ENCODE results near the gene RGL1.

DNA sequence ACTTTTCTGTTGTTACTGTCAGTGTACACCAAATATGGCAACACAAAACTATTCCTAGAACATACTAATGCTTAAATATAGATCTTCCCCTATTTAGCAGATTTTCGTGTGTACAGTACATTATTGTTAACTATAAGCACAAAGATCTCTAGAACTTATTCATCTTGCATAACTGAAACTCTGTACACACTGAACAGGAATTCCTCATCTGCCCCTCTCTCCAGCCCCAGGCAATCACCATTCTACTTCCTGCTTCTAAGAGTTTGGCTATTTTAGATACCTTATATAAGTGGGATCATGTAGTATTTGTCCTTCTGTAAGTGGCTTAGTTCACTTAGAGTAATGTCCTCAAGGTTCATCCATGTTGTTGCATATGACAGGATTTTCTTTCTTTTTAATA, 4.5 kb upstream of the RGL1 start:
- no peak for TF ChIP-seq POLR2A (IDR thresholded peaks at IDR 0.05)
- TF ChIP-seq, protein P1, sequence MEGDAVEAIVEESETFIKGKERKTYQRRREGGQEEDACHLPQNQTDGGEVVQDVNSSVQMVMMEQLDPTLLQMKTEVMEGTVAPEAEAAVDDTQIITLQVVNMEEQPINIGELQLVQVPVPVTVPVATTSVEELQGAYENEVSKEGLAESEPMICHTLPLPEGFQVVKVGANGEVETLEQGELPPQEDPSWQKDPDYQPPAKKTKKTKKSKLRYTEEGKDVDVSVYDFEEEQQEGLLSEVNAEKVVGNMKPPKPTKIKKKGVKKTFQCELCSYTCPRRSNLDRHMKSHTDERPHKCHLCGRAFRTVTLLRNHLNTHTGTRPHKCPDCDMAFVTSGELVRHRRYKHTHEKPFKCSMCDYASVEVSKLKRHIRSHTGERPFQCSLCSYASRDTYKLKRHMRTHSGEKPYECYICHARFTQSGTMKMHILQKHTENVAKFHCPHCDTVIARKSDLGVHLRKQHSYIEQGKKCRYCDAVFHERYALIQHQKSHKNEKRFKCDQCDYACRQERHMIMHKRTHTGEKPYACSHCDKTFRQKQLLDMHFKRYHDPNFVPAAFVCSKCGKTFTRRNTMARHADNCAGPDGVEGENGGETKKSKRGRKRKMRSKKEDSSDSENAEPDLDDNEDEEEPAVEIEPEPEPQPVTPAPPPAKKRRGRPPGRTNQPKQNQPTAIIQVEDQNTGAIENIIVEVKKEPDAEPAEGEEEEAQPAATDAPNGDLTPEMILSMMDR (IDR thresholded peaks at IDR 0.05 in 4 of 5, conservative IDR thresholded peaks at IDR 0.05 in 1 of 5) = no peak
